Heart left ventricle (tissue), 16 donors: ENCODE results near the gene TMEM267. TPM values are rescaled to one million over a fixed set of nuclear protein-coding genes. Genes with fewer than 3 reads are reported as not detected.
"Not testable (repeated sequence)": the region's sequence is repeated elsewhere in the genome, so short reads cannot be mapped to it uniquely, and the experiment has no call there.

Experiments used
- ATAC-seq, 4 donors: fragments of 200-7000 bp; cut with Tn5 transposase; one replicate each; pipeline ENCODE4 v1.9.1; 2020 to 2022; ENCODE audit warnings: moderate library complexity in 4 of 4, mild to moderate bottlenecking in 3 of 4, moderate number of reproducible peaks in 1 of 4
- DNase-seq, 5 donors: peaks; one replicate each; pipeline ENCODE4 v3.0.0-alpha.2; 2020
- H3K27ac ChIP-seq, 12 donors: fragments of 200-600 bp; sonication (generic) in 4 of 12; one replicate each; pipeline versions ENCODE4 v1.5.0 to v1.8.0; 2016 to 2022; ENCODE audit warnings: mild to moderate bottlenecking in 2 of 12
- H3K27me3 ChIP-seq, 9 donors: fragments of 200-600 bp; sonication (generic) in 2 of 9; one replicate each; pipeline versions ENCODE4 v1.5.1 to v1.8.0; 2016 to 2022; ENCODE audit warnings: mild to moderate bottlenecking in 3 of 9
- H3K36me3 ChIP-seq, 9 donors: fragments of 200-600 bp; sonication (generic) in 2 of 9; one replicate each; pipeline versions ENCODE4 v1.5.0 to v1.8.0; 2018 to 2022; ENCODE audit warnings: mild to moderate bottlenecking in 2 of 9
- H3K4me1 ChIP-seq, 12 donors: fragments of 200-600 bp; sonication (generic) in 4 of 12; one replicate each; pipeline versions ENCODE4 v1.5.0 to v1.8.0; 2016 to 2022; ENCODE audit warnings: mild to moderate bottlenecking in 3 of 12
- H3K4me3 ChIP-seq, 12 donors: fragments of 200-600 bp; sonication (generic) in 4 of 12; one replicate each; pipeline versions ENCODE4 v1.5.0 to v1.8.0; 2017 to 2022; ENCODE audit warnings: mild to moderate bottlenecking in 9 of 12, moderate library complexity in 4 of 12
- H3K9me3 ChIP-seq, 12 donors: fragments of 200-600 bp; sonication (generic) in 4 of 12; one replicate each; pipeline versions ENCODE4 v1.5.0 to v1.8.0; 2016 to 2022; ENCODE audit warnings: mild to moderate bottlenecking in 1 of 12
- POLR2A ChIP-seq, 2 donors: fragments of 450-650 bp; IDR thresholded peaks; one replicate each; pipeline ENCODE4 v1.6.1; 2017; ENCODE audit warnings: antibody characterized with exemption in 2 of 2, mild to moderate bottlenecking in 2 of 2, moderate library complexity in 2 of 2
- WGBS, 4 donors: extraction: QIAGEN DNeasy Blood & Tissue Kit in 2 of 4; methylation state at CpG; one replicate each; pipeline versions ENCODE4 v1.1.5 to v1.1.7; 2013 to 2018; 5-methylcytosine and 5-hydroxymethylcytosine counted together
- intact Hi-C, 10 donors: fragments of 100-400 bp; cut with DNase I; formaldehyde crosslinking; loops; one replicate each; pipeline versions ENCODE4 v1.11.1 to v1.14.2; 2022
- polyA plus RNA-seq, 2 donors: library from polyadenylated mRNA; stranded (reverse); fragments of 200-250 nt; gene quantifications; one replicate each; pipeline ENCODE4 v1.2.3, GENCODE V29; 2013
- total RNA-seq, 9 donors: library from RNA; depleted of rRNA in 2 of 9; stranded (reverse); fragments of >200 nt in 2 of 9; fragmentation: NEBNext Ultra II Directional in 3 of 9; extraction: Animal tissue kit (Norgen Biotek cat#: 25700) in 3 of 9; gene quantifications; one replicate each; pipeline versions ENCODE4 v1.1.0 to v1.2.4, GENCODE V29; 2016 to 2023
- TF ChIP-seq, protein P1 (sequence below), 12 donors: fragments of 200-600 bp; sonication (generic) in 4 of 12; IDR thresholded peaks; one replicate each; pipeline versions ENCODE4 v1.5.0 to v1.8.0; 2018 to 2022; ENCODE audit warnings: antibody characterized with exemption in 12 of 12, mild to moderate bottlenecking in 5 of 12
- donor health status: ischemic (EF 13 %, LVEDD 7.1; RV severe dilation, severe dysfunction).
- donor health status: healthy with polysubstance abuse.
- donor health status: DM: no; HTN: yes; CAD: no.
- donor health status: DM: no; HTN: no; CAD: no.
- donor health status: ischemic (EF 25% LVEDD 6.9; RV normal size, moderate dysfunction).
- donor health status: ischemic (EF 25% LVEDD 5.7; RV mildly dilated, moderate dysfunction).
- donor health status: healthy.
- donor health status: DM: yes; HTN: yes; CAD: no.
- donor health status: ischemic (EF 35%, LVEDD 5.7; RV mildly dilated, moderate dysfunction).
- donor health status: nonischemic (EF 11% LVEDD 7.7; RV severe dilation, severe dysfunction).
- donor health status: DM: yes; HTN: yes; CAD: no.
- donor health status: PGD.
- donor health status: ischemic (EF 29% LVEDD 5.4; RV normal size, mild dysfunction).
- donor health status: nonischemic (EF 23%, LVEDD 6.1; RV moderate dilation, normal function).

Gene TMEM267
- total and polyA plus RNA-seq, 11 donors = 3.8 to 9.5 (median 6.8) TPM

DNA sequence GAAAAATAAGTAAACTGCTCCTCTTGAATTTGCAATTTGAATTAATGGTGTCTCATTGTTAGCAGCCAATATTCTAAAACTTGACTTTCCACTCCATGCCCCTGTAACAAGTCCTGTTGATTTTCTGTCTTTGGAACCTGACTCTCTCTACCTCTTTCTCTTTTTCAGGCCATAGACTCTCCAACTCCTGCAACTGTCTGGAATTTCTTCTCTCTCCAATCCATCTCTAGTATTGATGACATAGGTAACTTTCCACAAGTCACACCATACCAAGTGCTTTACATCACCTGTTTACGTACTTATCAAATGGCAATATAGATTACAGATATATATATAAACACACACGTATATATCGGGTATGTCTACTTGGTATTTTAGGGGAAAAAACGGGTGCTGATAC lies 30.4 kb upstream of the TMEM267 start:
- intact Hi-C loops = loop anchor here in 1 of 10 donors (2.0 kb wide), 1 partner anchor 31 kb away; the partner anchor contains the start of gene TMEM267
- peak overlapping the region in 2 of 12 donors; percentile 86 to 97 for H3K27ac ChIP-seq
- DNase-seq (no peak), ATAC-seq (no peak)
- peak overlapping the region in 11 of 12 donors; percentile 44 to 83 (median 65) for H3K4me3 ChIP-seq
- no peaks in the 10 kb centered on the region for H3K27me3 ChIP-seq
- WGBS, 4 donors = 14 to 23% (median 19%) methylated on average over 4 of the region's 4 CpGs
- no peaks in the 10 kb centered on the region for H3K9me3 ChIP-seq
- peaks cover 0 to 2% (median 0%) of the 10 kb centered on the region in 9 donors for H3K36me3 ChIP-seq
- peaks cover 0 to 21% (median 9%) of the 10 kb centered on the region in 12 donors for H3K4me1 ChIP-seq
- no peak for TF ChIP-seq POLR2A (IDR thresholded peaks at IDR 0.05)
- TF ChIP-seq, protein P1, sequence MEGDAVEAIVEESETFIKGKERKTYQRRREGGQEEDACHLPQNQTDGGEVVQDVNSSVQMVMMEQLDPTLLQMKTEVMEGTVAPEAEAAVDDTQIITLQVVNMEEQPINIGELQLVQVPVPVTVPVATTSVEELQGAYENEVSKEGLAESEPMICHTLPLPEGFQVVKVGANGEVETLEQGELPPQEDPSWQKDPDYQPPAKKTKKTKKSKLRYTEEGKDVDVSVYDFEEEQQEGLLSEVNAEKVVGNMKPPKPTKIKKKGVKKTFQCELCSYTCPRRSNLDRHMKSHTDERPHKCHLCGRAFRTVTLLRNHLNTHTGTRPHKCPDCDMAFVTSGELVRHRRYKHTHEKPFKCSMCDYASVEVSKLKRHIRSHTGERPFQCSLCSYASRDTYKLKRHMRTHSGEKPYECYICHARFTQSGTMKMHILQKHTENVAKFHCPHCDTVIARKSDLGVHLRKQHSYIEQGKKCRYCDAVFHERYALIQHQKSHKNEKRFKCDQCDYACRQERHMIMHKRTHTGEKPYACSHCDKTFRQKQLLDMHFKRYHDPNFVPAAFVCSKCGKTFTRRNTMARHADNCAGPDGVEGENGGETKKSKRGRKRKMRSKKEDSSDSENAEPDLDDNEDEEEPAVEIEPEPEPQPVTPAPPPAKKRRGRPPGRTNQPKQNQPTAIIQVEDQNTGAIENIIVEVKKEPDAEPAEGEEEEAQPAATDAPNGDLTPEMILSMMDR (IDR thresholded peaks at IDR 0.05) = no peak

DNA sequence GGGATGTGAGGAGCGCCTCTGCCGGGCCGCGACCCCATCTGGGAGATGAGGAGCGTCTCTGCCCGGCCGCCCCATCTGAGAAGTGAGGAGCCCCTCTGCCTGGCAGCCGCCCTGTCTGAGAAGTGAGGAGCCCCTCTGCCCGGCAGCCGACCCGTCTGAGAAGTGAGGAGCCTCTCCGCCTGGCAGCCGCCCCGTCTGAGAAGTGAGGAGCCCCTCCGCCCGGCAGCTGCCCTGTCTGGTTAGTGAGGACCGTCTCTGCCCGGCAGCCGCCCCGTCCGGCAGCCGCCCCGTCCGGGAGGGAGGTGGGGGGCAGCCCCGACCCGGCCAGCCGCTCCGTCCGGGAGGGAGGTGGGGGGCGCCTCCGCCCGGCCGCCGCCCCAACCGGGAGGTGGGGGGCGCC lies 27.4 kb upstream of the TMEM267 start:
- peaks cover 0 to 11% (median under 1%) of the 10 kb centered on the region in 9 donors for H3K36me3 ChIP-seq
- H3K9me3 ChIP-seq, ATAC-seq, DNase-seq, H3K4me3 ChIP-seq, H3K27ac ChIP-seq, H3K27me3 ChIP-seq, intact Hi-C loops: not testable (repeated sequence)
- peaks cover 0 to 21% (median 9%) of the 10 kb centered on the region in 12 donors for H3K4me1 ChIP-seq
- WGBS, 4 donors = 91 to 94% (median 92%) methylated on average over 7 to 36 of the region's 36 CpGs

DNA sequence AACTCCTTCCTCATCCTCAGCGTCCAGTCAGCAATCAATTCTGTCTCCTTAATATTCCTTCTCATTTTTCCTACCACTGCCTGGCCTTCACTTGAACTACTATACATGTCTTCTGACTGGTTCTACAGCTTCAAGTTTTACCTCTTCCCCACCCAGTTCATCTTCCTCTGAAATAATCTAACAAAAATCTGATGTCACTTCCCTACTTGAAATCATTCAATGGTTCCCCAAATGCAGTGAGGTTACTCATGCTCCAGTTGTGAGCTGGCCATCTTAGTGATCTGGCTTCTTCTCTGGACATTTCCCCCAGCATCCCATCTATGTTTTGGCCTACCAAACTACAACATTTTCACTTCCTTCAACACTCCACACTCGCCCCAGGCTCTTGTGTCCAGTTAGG lies 14.9 kb upstream of the TMEM267 start:
- TF ChIP-seq, protein P1 (IDR thresholded peaks at IDR 0.05) = no peak
- no peak for TF ChIP-seq POLR2A (IDR thresholded peaks at IDR 0.05)
- intact Hi-C loops = no loop called here
- Histone ChIP-seq H3K4me3 (no peak overlapping the region), H3K9me3 (no peaks in the 10 kb centered on the region), H3K4me1 (no peaks in the 10 kb centered on the region), H3K27ac (no peak overlapping the region), H3K27me3 (no peaks in the 10 kb centered on the region), H3K36me3 (peaks cover 0 to 6% (median 0%) of the 10 kb centered on the region in 9 donors)
- no peak for DNase-seq
- 89 to 93% (median 92%) methylated on average over 2 of the region's 2 CpGs for WGBS, 4 donors
- no peak for ATAC-seq

DNA sequence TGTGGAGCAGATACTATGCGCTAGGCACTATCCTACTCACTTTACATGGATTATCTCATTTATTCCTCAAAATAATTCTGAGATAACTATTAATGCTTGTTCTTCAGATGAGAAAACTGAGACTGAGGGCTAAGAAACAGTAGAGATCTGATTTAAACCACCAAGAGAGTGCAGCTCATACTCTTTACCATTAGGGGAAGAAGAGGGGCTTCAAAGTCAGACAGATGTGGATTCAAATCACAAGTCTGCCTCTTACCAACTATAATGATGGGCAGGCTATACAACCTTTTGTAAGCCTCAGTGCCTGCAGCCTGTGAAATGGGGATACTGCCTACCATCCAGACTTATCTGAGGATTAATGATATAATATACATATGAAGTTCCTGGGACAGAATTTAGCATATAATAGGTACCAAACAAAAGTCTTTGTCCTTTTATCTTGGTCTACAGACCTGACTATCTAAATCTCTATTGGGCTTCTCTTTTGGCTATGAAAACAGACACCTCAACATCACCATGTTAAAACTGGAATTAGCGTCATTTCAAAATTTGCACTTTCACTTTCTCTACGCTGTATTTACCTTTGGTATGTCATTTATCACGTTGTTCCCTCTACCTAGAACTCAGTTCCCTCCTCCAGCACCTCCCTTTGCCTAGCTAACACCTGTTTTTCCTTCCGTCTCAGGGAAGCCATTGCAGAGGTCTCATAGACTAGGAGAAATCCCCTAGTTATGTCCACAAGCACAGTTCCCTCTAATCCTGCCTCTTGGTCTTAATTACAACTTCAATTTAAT lies 13.8 kb upstream of the TMEM267 start:
- Histone ChIP-seq H3K27me3 (no peaks in the 10 kb centered on the region), H3K4me3 (no peak overlapping the region), H3K9me3 (no peaks in the 10 kb centered on the region), H3K36me3 (no peaks in the 10 kb centered on the region), H3K27ac (no peak overlapping the region), H3K4me1 (no peaks in the 10 kb centered on the region)
- no peak for ATAC-seq
- intact Hi-C loops = no loop called here
- WGBS, 4 donors = 83 to 96% (median 91%) methylated on average over 5 of the region's 5 CpGs
- TF ChIP-seq, protein P1 (IDR thresholded peaks at IDR 0.05) = no peak
- no peak for TF ChIP-seq POLR2A (IDR thresholded peaks at IDR 0.05)
- DNase-seq = no peak
